ENCODE measurements around the gene TOM1. TPM values are rescaled to one million over a fixed set of nuclear protein-coding genes. Genes with fewer than 3 reads are reported as not detected.

The TOM1 gene
- total and polyA plus RNA-seq, 2 of the 13 experiments (the other 11 are each of a cell fraction or from before 2014, with no cell fraction given): 30.8 to 87.3 TPM

GRCh38 chr22:35253946-35254345 is 45.7 kb upstream of the TOM1 start:
- FAIRE-seq: no peak
- no peaks in the 10 kb centered on the region; a peak in 1 of 5 replicates for H3K27me3 ChIP-seq (ENCODE audit: control insufficient read depth in 1 of 2, insufficient read depth in 2 of 2, low read length in 2 of 2)
- no peak for DNase-seq (ENCODE audit: low spot score)
- intact Hi-C loops (cut with micrococcal nuclease; ENCODE audit: unreplicated experiment): no loop called here
- H3K27ac ChIP-seq (ENCODE audit: extremely low read length, insufficient read depth, low read length): no peak overlapping the region
- ATAC-seq: no peak
- no peaks in the 10 kb centered on the region for H4K20me1 ChIP-seq (ENCODE audit: insufficient read depth, low read length)
- BruUV-seq (replicated peaks): no TSS peak
- no peaks in the 10 kb centered on the region for H3K36me3 ChIP-seq (replicated peaks in 1 of 2; ENCODE audit: control insufficient read depth in 1 of 2, insufficient read depth in 2 of 2, low read length in 2 of 2)
- no peak overlapping the region for H3K4me2 ChIP-seq (ENCODE audit: low read depth, low read length)
- peaks cover 16% of the 10 kb centered on the region for H3K4me1 ChIP-seq (ENCODE audit: insufficient read depth, low read length)
- H3K79me2 ChIP-seq (ENCODE audit: insufficient read depth, low read length): peaks cover 17% of the 10 kb centered on the region
- no peaks in the 10 kb centered on the region for H3K9me3 ChIP-seq (ENCODE audit: low read length)
- H3K4me3 ChIP-seq (replicated peaks in 1 of 3; ENCODE audit: insufficient read depth in 1 of 3, low read depth in 2 of 3, low read length in 3 of 3): no peak overlapping the region
- TF ChIP-seq ZNF230 (CRISPR knock-in tag; IDR thresholded peaks at IDR 0.05): no peak
- no peak for TF ChIP-seq TRIM22 (IDR thresholded peaks at IDR 0.05)
- TF ChIP-seq ZNF788 (CRISPR knock-in tag; IDR thresholded peaks at IDR 0.05; ENCODE audit: borderline replicate concordance): no peak
- TF ChIP-seq FUBP1 (CRISPR knock-in tag; IDR thresholded peaks at IDR 0.05; ENCODE audit: borderline replicate concordance): no peak
- no peak for TF ChIP-seq MTA3 (CRISPR knock-in tag; IDR thresholded peaks at IDR 0.05)
- no peak for TF ChIP-seq ZBTB38 (CRISPR knock-in tag; IDR thresholded peaks at IDR 0.05)
- TF ChIP-seq ZNF766 (CRISPR knock-in tag; IDR thresholded peaks at IDR 0.05; ENCODE audit: borderline replicate concordance): no peak
- TF ChIP-seq ELF3 (CRISPR knock-in tag; IDR thresholded peaks at IDR 0.05): no peak
- no peak for TF ChIP-seq IKZF5 (CRISPR knock-in tag; IDR thresholded peaks at IDR 0.05)
- TF ChIP-seq SSRP1 (CRISPR knock-in tag; IDR thresholded peaks at IDR 0.05): no peak
- no peak for TF ChIP-seq STAT6 (CRISPR knock-in tag; IDR thresholded peaks at IDR 0.05; ENCODE audit: borderline replicate concordance)
- TF ChIP-seq HHEX (CRISPR knock-in tag; IDR thresholded peaks at IDR 0.05): no peak
- 65% methylated on average over 2 of the region's 2 CpGs for WGBS (ENCODE audit: low lambda C conversion rate)
- POLR2A ChIA-PET: no interaction called here
- CTCF ChIA-PET (ENCODE audit: low intra/inter-chr PET ratio, low total read pairs): no interaction called here
- H3K9ac ChIP-seq (ENCODE audit: insufficient read depth, low read depth, low read length): no peak overlapping the region; the same call in 1 of the 2 replicates
- H2AFZ ChIP-seq (ENCODE audit: low read length): no peak overlapping the region
- in situ Hi-C loops (cut with HindIII; ENCODE audit: extremely low pct_ligation_motif_present, low pct_unique_long_range_greater_than_20kb): no loop called here
